Measurements from ENCODE around the gene APOBEC2.

The APOBEC2 gene

GRCh38 chr6:41090841-41091761 lies 38.1 kb downstream of the APOBEC2 start:
- no peak for DNase-seq (ENCODE audit: low read depth)

- DNase-seq (ENCODE audit: low read depth): no peak
These were observed 39.6 kb downstream of the APOBEC2 start for GRCh38 chr6:41092421-41093140.

GRCh38 chr6:41093729-41094128 lies 40.7 kb downstream of the APOBEC2 start:
- no peak for DNase-seq (ENCODE audit: low read depth)

GRCh38 chr6:41097467-41098090 lies 44.6 kb downstream of the APOBEC2 start:
- DNase-seq (ENCODE audit: low read depth): no peak

- DNase-seq (ENCODE audit: low read depth): no peak
These were observed 45.4 kb downstream of the APOBEC2 start for GRCh38 chr6:41098366-41098765.

- DNase-seq (ENCODE audit: low read depth): no peak
These were observed 47.9 kb downstream of the APOBEC2 start for GRCh38 chr6:41100871-41101287.

- DNase-seq (ENCODE audit: low read depth): no peak
These were observed 50.8 kb downstream of the APOBEC2 start for GRCh38 chr6:41103847-41104246.

- DNase-seq (ENCODE audit: low read depth): no peak
These were observed 58.0 kb downstream of the APOBEC2 start for GRCh38 chr6:41111017-41111416.

Measured in activated gamma-delta T cell treated with anti-CD3 and anti-CD28 coated beads, Interleukin-2, amount 50 U/mL, for 16 hours (primary cell).